Activated T-cell treated with anti-CD3 and anti-CD28 coated beads for 24 hours (primary cell): ENCODE results near the gene SEMA5B.

Experiments used
- DNase-seq: peaks from one replicate; pipeline ENCODE4 v3.0.0-alpha.2; 2020; ENCODE audit warnings: low read depth

SEMA5B gene

GRCh38 chr3:122890720-122891220 is 136.8 kb downstream of the SEMA5B start:
- no peak for DNase-seq

- no peak for DNase-seq
These were observed 137.4 kb downstream of the SEMA5B start for GRCh38 chr3:122890077-122890719.

GRCh38 chr3:122886946-122887345 is 140.6 kb downstream of the SEMA5B start:
- DNase-seq, result no peak

GRCh38 chr3:122886251-122886650 is 141.3 kb downstream of the SEMA5B start:
- DNase-seq, result no peak

- DNase-seq, result no peak
These were observed 145.1 kb downstream of the SEMA5B start for GRCh38 chr3:122882361-122882947.

GRCh38 chr3:122880624-122881023 is 146.9 kb downstream of the SEMA5B start:
- DNase-seq, result no peak

GRCh38 chr3:122880173-122880572 is 147.4 kb downstream of the SEMA5B start:
- DNase-seq, result no peak

- no peak for DNase-seq
These were observed 151.9 kb downstream of the SEMA5B start for GRCh38 chr3:122875547-122876127.

GRCh38 chr3:122873741-122874515 is 153.6 kb downstream of the SEMA5B start:
- DNase-seq, result no peak

- no peak for DNase-seq
These were observed 159.2 kb downstream of the SEMA5B start for GRCh38 chr3:122868322-122868721.

GRCh38 chr3:122864498-122864897 is 163.1 kb downstream of the SEMA5B start:
- DNase-seq, result no peak

GRCh38 chr3:122862381-122862780 is 165.2 kb downstream of the SEMA5B start:
- DNase-seq, result no peak
